Measurements from ENCODE around the gene SDK1. TPM values are rescaled to one million over a fixed set of nuclear protein-coding genes. Genes with fewer than 3 reads are reported as not detected.

Gene SDK1
- total and polyA plus RNA-seq, 4 donors: 0.12 to 0.47 (median 0.36) TPM

GRCh38 chr7:3310884-3311283 lies 9.8 kb downstream of the SDK1 start:
- Histone ChIP-seq H3K36me3 (ENCODE audit: control insufficient read depth in 4 of 4, insufficient read depth in 3 of 4, low read depth in 1 of 4, low read length in 3 of 4) (no peaks in the 10 kb centered on the region), H3K4me3 (ENCODE audit: low read depth in 1 of 3, low read length in 3 of 3) (no peak overlapping the region), H3K4me1 (ENCODE audit: control insufficient read depth in 4 of 4, insufficient read depth in 4 of 4, low read length in 3 of 4) (no peaks in the 10 kb centered on the region), H3K9me3 (ENCODE audit: control insufficient read depth in 4 of 4, low read length in 3 of 4) (no peaks in the 10 kb centered on the region), H3K9ac (ENCODE audit: low read depth in 1 of 2, low read length in 2 of 2) (no peak overlapping the region), H3K27ac (ENCODE audit: low read depth in 1 of 2, low read length in 2 of 2) (no peak overlapping the region), H3K27me3 (ENCODE audit: control insufficient read depth in 4 of 4, insufficient read depth in 4 of 4, low read length in 3 of 4) (peaks cover 0 to 2% (median 0%) of the 10 kb centered on the region in 4 donors)
- TF ChIP-seq, protein P1, sequence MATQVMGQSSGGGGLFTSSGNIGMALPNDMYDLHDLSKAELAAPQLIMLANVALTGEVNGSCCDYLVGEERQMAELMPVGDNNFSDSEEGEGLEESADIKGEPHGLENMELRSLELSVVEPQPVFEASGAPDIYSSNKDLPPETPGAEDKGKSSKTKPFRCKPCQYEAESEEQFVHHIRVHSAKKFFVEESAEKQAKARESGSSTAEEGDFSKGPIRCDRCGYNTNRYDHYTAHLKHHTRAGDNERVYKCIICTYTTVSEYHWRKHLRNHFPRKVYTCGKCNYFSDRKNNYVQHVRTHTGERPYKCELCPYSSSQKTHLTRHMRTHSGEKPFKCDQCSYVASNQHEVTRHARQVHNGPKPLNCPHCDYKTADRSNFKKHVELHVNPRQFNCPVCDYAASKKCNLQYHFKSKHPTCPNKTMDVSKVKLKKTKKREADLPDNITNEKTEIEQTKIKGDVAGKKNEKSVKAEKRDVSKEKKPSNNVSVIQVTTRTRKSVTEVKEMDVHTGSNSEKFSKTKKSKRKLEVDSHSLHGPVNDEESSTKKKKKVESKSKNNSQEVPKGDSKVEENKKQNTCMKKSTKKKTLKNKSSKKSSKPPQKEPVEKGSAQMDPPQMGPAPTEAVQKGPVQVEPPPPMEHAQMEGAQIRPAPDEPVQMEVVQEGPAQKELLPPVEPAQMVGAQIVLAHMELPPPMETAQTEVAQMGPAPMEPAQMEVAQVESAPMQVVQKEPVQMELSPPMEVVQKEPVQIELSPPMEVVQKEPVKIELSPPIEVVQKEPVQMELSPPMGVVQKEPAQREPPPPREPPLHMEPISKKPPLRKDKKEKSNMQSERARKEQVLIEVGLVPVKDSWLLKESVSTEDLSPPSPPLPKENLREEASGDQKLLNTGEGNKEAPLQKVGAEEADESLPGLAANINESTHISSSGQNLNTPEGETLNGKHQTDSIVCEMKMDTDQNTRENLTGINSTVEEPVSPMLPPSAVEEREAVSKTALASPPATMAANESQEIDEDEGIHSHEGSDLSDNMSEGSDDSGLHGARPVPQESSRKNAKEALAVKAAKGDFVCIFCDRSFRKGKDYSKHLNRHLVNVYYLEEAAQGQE (IDR thresholded peaks at IDR 0.05): no peak
- WGBS: 92% methylated on average over 3 of the region's 3 CpGs
- no peak for DNase-seq (ENCODE audit: low spot score)

DNA sequence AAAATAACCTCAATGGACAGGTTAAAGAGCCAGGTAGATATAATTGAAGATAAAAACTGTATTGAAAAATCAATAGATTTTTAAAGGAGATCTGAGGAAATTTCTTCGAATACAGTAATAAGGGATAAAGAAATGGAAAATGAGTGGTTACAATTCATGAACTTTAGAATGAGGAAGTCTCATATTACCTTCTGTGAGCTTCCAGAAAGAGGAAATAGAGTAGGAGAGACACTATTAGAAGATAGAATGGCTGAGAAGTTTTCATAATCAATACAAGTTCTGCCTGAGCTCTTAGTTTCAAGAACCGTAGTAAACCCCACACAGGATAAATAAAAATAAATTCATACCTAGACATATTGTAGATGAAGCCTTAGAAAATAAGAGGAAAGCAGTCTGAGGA lies 11.5 kb downstream of the SDK1 start:
- WGBS: 93% methylated on average over 2 of the region's 2 CpGs
- Histone ChIP-seq H3K4me1 (ENCODE audit: control insufficient read depth in 4 of 4, insufficient read depth in 4 of 4, low read length in 3 of 4) (no peaks in the 10 kb centered on the region), H3K9ac (ENCODE audit: low read depth in 1 of 2, low read length in 2 of 2) (no peak overlapping the region), H3K27ac (ENCODE audit: low read depth in 1 of 2, low read length in 2 of 2) (no peak overlapping the region), H3K4me3 (ENCODE audit: low read depth in 1 of 3, low read length in 3 of 3) (no peak overlapping the region), H3K27me3 (ENCODE audit: control insufficient read depth in 4 of 4, insufficient read depth in 4 of 4, low read length in 3 of 4) (peaks cover 0 to 2% (median 0%) of the 10 kb centered on the region in 4 donors), H3K36me3 (ENCODE audit: control insufficient read depth in 4 of 4, insufficient read depth in 3 of 4, low read depth in 1 of 4, low read length in 3 of 4) (no peaks in the 10 kb centered on the region), H3K9me3 (ENCODE audit: control insufficient read depth in 4 of 4, low read length in 3 of 4) (no peaks in the 10 kb centered on the region)
- DNase-seq (ENCODE audit: low spot score): no peak
- TF ChIP-seq SP1 (IDR thresholded peaks at IDR 0.05) (no peak), FOXA2 (IDR thresholded peaks at IDR 0.05) (no peak), NR2F2 (IDR thresholded peaks at IDR 0.05) (no peak), JUND (IDR thresholded peaks at IDR 0.05) (no peak)

- Histone ChIP-seq H3K27me3 (ENCODE audit: control insufficient read depth in 4 of 4, insufficient read depth in 4 of 4, low read length in 3 of 4) (no peaks in the 10 kb centered on the region), H3K9ac (ENCODE audit: low read depth in 1 of 2, low read length in 2 of 2) (no peak overlapping the region), H3K27ac (ENCODE audit: low read depth in 1 of 2, low read length in 2 of 2) (no peak overlapping the region), H3K9me3 (ENCODE audit: control insufficient read depth in 4 of 4, low read length in 3 of 4) (peaks cover 0 to 6% (median 0%) of the 10 kb centered on the region in 4 donors), H3K36me3 (ENCODE audit: control insufficient read depth in 4 of 4, insufficient read depth in 3 of 4, low read depth in 1 of 4, low read length in 3 of 4) (no peaks in the 10 kb centered on the region), H3K4me3 (ENCODE audit: low read depth in 1 of 3, low read length in 3 of 3) (no peak overlapping the region), H3K4me1 (ENCODE audit: control insufficient read depth in 4 of 4, insufficient read depth in 4 of 4, low read length in 3 of 4) (no peaks in the 10 kb centered on the region)
- no peak for DNase-seq (ENCODE audit: low spot score)
- 68% methylated on average over 4 of the region's 4 CpGs for WGBS
- no peak for TF ChIP-seq ATF3 (IDR thresholded peaks at IDR 0.05)
- TF ChIP-seq HNF4A (conservative IDR thresholded peaks at IDR 0.05): no peak
- TF ChIP-seq SP1 (IDR thresholded peaks at IDR 0.05): no peak
- no peak for TF ChIP-seq RAD21 (IDR thresholded peaks at IDR 0.05)
- no peak for TF ChIP-seq MAX (IDR thresholded peaks at IDR 0.05)
- TF ChIP-seq FOXA1 (IDR thresholded peaks at IDR 0.05): no peak
- TF ChIP-seq EGR1 (IDR thresholded peaks at IDR 0.05; ENCODE audit: low read depth in 2 of 2): no peak
- TF ChIP-seq TAF1 (conservative IDR thresholded peaks at IDR 0.05): no peak
- no peak for TF ChIP-seq ZBTB33 (IDR thresholded peaks at IDR 0.05)
- TF ChIP-seq FOXA2 (IDR thresholded peaks at IDR 0.05): no peak
These were observed 17.8 kb downstream of the SDK1 start for GRCh38 chr7:3318874-3319273.

All from liver (tissue), 9 donors.